HEK293 (cell line): ENCODE data around the gene NECTIN1.
A peak's percentile ranks its signal among the peaks of the same experiment; 100 is the strongest.

Experiments used
- CTCF ChIP-seq: fragments of 450-650 bp; formaldehyde crosslinking; IDR thresholded peaks from 2 replicates; pipeline ENCODE4 v1.5.1; 2016; ENCODE audit warnings: missing biosample characterization, missing genetic modification characterization
- EGR2 ChIP-seq: fragments of 450-650 bp; formaldehyde crosslinking; IDR thresholded peaks from 2 replicates; pipeline ENCODE4 v1.5.1; 2016; ENCODE audit warnings: low read depth, missing biosample characterization, missing genetic modification characterization
- FEZF1 ChIP-seq: fragments of 450-650 bp; formaldehyde crosslinking; IDR thresholded peaks from 2 replicates; pipeline ENCODE4 v1.5.1; 2016; ENCODE audit warnings: missing biosample characterization, missing genetic modification characterization
- GLIS1 ChIP-seq: fragments of 450-650 bp; formaldehyde crosslinking; IDR thresholded peaks from 2 replicates; pipeline ENCODE4 v1.5.1; 2016; ENCODE audit warnings: missing biosample characterization, missing genetic modification characterization
- GLIS2 ChIP-seq: fragments of 450-650 bp; formaldehyde crosslinking; IDR thresholded peaks from 2 replicates; pipeline ENCODE4 v1.5.1; 2016; ENCODE audit warnings: missing biosample characterization, missing genetic modification characterization
- SCRT2 ChIP-seq: fragments of 450-650 bp; formaldehyde crosslinking; IDR thresholded peaks from 2 replicates; pipeline ENCODE4 v1.5.1; 2016; ENCODE audit warnings: missing biosample characterization, missing genetic modification characterization
- SETDB1 ChIP-seq: IDR thresholded peaks from one replicate; pipeline ENCODE4 v1.6.1; 2017; ENCODE audit warnings: mild to moderate bottlenecking, low read length, moderate library complexity, mixed read lengths; ENCODE audit not compliant: insufficient read length
- ZBTB48 ChIP-seq: fragments of 450-650 bp; formaldehyde crosslinking; IDR thresholded peaks from 2 replicates; pipeline ENCODE4 v1.5.1; 2016; ENCODE audit warnings: missing biosample characterization, missing genetic modification characterization
- ZBTB6 ChIP-seq: fragments of 450-650 bp; formaldehyde crosslinking; IDR thresholded peaks from 2 replicates; pipeline ENCODE4 v1.5.1; 2017; ENCODE audit warnings: missing biosample characterization, missing genetic modification characterization
- ZFHX2 ChIP-seq: fragments of 450-650 bp; formaldehyde crosslinking; conservative IDR thresholded peaks from 2 replicates; pipeline ENCODE4 v1.5.1; 2016; ENCODE audit warnings: missing biosample characterization, missing genetic modification characterization
- ZFP3 ChIP-seq: fragments of 450-650 bp; formaldehyde crosslinking; IDR thresholded peaks from 2 replicates; pipeline ENCODE4 v1.5.1; 2016; ENCODE audit warnings: low read depth, missing biosample characterization, missing genetic modification characterization
- ZNF132 ChIP-seq: fragments of 450-650 bp; formaldehyde crosslinking; IDR thresholded peaks from 2 replicates; pipeline ENCODE4 v1.5.1; 2017; ENCODE audit warnings: missing biosample characterization, missing genetic modification characterization, borderline replicate concordance
- ZNF148 ChIP-seq: fragments of 450-650 bp; formaldehyde crosslinking; IDR thresholded peaks from 2 replicates; pipeline ENCODE4 v1.5.0; 2017; ENCODE audit warnings: missing biosample characterization, missing genetic modification characterization, borderline replicate concordance
- ZNF18 ChIP-seq: fragments of 450-650 bp; formaldehyde crosslinking; IDR thresholded peaks from 2 replicates; pipeline ENCODE4 v1.5.1; 2016; ENCODE audit warnings: missing biosample characterization, missing genetic modification characterization
- ZNF2 ChIP-seq: fragments of 450-650 bp; formaldehyde crosslinking; IDR thresholded peaks from 2 replicates; pipeline ENCODE4 v1.5.1; 2016; ENCODE audit warnings: missing biosample characterization, missing genetic modification characterization
- ZNF223 ChIP-seq: fragments of 450-650 bp; formaldehyde crosslinking; IDR thresholded peaks from 2 replicates; pipeline ENCODE4 v1.5.1; 2016; ENCODE audit warnings: missing biosample characterization, missing genetic modification characterization
- ZNF24 ChIP-seq: fragments of 450-650 bp; formaldehyde crosslinking; IDR thresholded peaks from 2 replicates; pipeline ENCODE4 v1.5.1; 2016; ENCODE audit warnings: missing biosample characterization, missing genetic modification characterization
- ZNF280C ChIP-seq: fragments of 450-650 bp; formaldehyde crosslinking; IDR thresholded peaks from 2 replicates; pipeline ENCODE4 v1.5.1; 2016; ENCODE audit warnings: missing biosample characterization, missing genetic modification characterization
- ZNF404 ChIP-seq: fragments of 450-650 bp; formaldehyde crosslinking; IDR thresholded peaks from 2 replicates; pipeline ENCODE4 v1.5.1; 2017; ENCODE audit warnings: missing biosample characterization, missing genetic modification characterization
- ZNF473 ChIP-seq: fragments of 450-650 bp; formaldehyde crosslinking; IDR thresholded peaks from 2 replicates; pipeline ENCODE4 v1.5.1; 2017; ENCODE audit warnings: missing biosample characterization, missing genetic modification characterization
- ZNF521 ChIP-seq: fragments of 450-650 bp; formaldehyde crosslinking; IDR thresholded peaks from 2 replicates; pipeline ENCODE4 v1.5.1; 2017; ENCODE audit warnings: missing biosample characterization, mild to moderate bottlenecking, missing genetic modification characterization
- ZNF664 ChIP-seq: fragments of 450-650 bp; formaldehyde crosslinking; IDR thresholded peaks from 2 replicates; pipeline ENCODE4 v1.5.1; 2016; ENCODE audit warnings: missing biosample characterization, missing genetic modification characterization
- ZNF677 ChIP-seq: fragments of 450-650 bp; IDR thresholded peaks from 2 replicates; pipeline ENCODE4 v1.5.0; 2018; ENCODE audit warnings: missing biosample characterization, mild to moderate bottlenecking, missing genetic modification characterization, moderate library complexity
- ZNF776 ChIP-seq: fragments of 450-650 bp; formaldehyde crosslinking; IDR thresholded peaks from 2 replicates; pipeline ENCODE4 v1.5.0; 2017; ENCODE audit warnings: missing biosample characterization, missing genetic modification characterization, borderline replicate concordance
- ZNF830 ChIP-seq: fragments of 450-650 bp; IDR thresholded peaks from 2 replicates; pipeline ENCODE4 v1.5.0; 2018; ENCODE audit warnings: missing biosample characterization, missing genetic modification characterization, low read depth, mild to moderate bottlenecking, moderate library complexity
- ZSCAN18 ChIP-seq: fragments of 450-650 bp; formaldehyde crosslinking; IDR thresholded peaks from 2 replicates; pipeline ENCODE4 v1.5.1; 2016; ENCODE audit warnings: missing biosample characterization, missing genetic modification characterization

NECTIN1 gene

GRCh38 chr11:119739021-119739703, 10.2 kb upstream of the NECTIN1 start (continued):
- TF ChIP-seq ZNF830 (no peak), ZNF776 (no peak), ZNF2 (tag by site-specific recombination) (no peak), ZNF18 (peak; percentile 93), ZNF223 (no peak), ZFHX2 (tag by site-specific recombination) (peak; percentile 84), ZNF148 (no peak), GLIS2 (tag by site-specific recombination) (no peak), ZNF132 (tag by site-specific recombination) (no peak), ZNF473 (tag by site-specific recombination) (no peak), CTCF (tag by site-specific recombination) (no peak), ZNF404 (no peak), ZNF521 (no peak), ZBTB6 (tag by site-specific recombination) (no peak), ZNF24 (tag by site-specific recombination) (no peak), GLIS1 (tag by site-specific recombination) (peak; percentile 9; the same call in 1 of the 2 replicates), EGR2 (tag by site-specific recombination) (peak; percentile 73; the same call in 1 of the 2 replicates), SCRT2 (no peak), ZSCAN18 (tag by site-specific recombination) (no peak), ZFP3 (tag by site-specific recombination) (no peak), FEZF1 (tag by site-specific recombination) (peak; percentile 61), ZBTB48 (tag by site-specific recombination) (no peak), SETDB1 (no peak), ZNF280C (tag by site-specific recombination) (no peak), ZNF664 (tag by site-specific recombination) (no peak), ZNF677 (tag by site-specific recombination) (no peak)
